HL-60/S4 treated with phorbol 12-myristate 13-acetate at 8.2 ng/mL for 4 days and 3 days (cell line): ENCODE data around the gene NOL9.

Experiments
- in situ Hi-C: fragments of 300-500 bp; cut with MboI; formaldehyde crosslinking; loops from 2 replicates; pipeline ENCODE4 v1.15.0; 2022; ENCODE audit warnings: low sequenced_read_pairs

NOL9 gene

DNA sequence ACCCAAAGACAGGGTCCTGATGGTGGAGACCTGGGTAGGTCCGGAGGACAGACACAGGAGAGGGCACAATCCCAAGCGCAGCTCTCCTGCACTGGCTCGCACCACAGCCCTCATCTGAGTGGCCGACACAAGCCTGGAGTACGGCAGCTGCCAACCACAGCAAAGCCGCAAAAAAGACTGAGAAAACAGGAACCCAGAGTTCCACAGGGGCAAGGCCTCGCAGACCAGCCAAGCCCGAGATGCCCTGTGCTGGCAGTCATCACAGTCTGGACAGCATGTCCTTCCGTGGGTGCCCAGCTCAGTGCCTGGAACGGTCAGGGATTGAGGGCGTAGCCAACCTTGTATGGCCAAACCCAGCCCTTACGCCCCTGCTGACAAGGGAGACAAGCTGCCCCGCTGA is 36.9 kb upstream of the NOL9 start:
- in situ Hi-C loops: no loop called here

GRCh38 chr1:6590046-6590445 is 35.7 kb upstream of the NOL9 start:
- in situ Hi-C loops: no loop called here

GRCh38 chr1:6588893-6589520 is 34.7 kb upstream of the NOL9 start:
- in situ Hi-C loops: no loop called here

DNA sequence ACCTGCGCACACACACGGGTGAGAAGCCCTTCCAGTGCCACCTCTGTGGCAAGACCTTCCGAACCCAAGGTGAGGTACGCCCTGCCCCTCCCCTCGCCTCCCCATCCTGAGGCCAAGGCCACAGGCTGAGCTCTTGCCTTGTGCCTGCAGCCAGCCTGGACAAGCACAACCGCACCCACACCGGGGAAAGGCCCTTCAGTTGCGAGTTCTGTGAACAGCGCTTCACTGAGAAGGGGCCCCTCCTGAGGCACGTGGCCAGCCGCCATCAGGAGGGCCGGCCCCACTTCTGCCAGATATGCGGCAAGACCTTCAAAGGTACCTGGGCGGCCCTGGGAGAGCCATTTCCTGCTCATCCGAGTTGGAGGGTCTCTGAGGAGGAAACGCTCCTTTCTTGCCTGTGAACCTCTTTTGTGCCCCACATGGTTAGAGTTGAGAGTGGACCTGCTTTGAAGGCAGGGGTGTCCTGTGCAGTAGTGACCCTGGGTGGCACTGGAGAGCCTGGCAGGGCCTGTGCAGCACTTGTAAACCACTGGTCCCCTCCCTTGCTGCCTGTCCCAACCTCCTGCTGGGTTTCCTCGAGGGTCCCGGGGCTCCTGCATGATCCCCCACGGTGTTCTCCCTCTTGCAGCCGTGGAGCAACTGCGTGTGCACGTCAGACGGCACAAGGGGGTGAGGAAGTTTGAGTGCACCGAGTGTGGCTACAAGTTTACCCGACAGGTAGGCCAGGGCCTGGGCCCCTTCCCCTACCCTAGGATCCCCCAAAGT is 34.0 kb upstream of the NOL9 start:
- in situ Hi-C loops: no loop called here

DNA sequence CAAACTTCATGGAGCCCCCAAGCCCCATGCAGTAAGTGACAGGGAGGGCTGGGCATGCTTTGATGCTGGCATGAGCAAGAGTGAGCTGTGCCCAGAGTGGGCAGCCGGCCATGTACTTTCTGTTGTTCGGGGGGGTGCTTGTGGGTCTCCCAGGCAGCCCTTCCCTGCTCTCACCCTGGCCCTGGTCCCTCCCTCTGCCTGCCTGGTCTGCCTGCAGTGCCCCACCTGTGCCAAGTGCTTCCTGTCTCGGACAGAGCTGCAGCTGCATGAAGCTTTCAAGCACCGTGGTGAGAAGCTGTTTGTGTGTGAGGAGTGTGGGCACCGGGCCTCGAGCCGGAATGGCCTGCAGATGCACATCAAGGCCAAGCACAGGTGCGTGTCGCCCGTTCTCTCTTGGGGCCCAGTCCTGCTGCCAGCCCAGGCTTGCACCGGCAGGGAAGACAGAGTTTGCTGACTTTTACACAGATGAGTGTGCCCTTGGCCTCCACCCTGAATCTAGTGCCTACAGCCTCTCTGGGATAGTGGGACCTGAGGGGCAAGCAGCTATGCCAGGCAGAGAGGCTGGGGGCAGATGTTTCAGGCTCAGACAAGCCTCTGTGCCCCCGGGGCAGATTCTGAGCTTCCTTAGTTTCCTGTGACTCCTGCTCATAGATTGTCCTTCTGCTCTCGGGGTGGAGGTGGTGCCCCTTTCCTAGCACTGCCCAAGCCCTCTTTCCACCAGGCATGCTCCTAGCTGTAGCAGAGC is 33.1 kb upstream of the NOL9 start:
- in situ Hi-C loops: no loop called here

- in situ Hi-C loops: no loop called here
These were observed 32.1 kb upstream of the NOL9 start for GRCh38 chr1:6586404-6586816.

DNA sequence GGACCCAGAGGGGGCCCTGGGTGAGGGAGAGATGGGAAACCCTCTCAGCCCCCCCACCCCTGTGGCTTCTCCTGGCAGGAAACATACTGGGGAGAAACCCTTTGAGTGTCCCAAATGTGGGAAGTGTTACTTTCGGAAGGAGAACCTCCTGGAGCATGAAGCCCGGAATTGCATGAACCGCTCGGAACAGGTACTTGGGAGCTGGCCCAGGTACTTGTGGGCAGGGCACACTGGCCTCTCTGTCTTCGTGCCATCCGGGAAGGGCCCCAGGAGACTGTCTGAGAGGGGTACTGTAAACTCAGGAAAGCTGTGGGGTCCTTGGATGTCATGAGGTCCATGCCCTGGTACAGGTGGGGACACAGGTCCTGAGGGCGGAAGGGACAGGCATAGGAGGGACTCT is 31.5 kb upstream of the NOL9 start:
- in situ Hi-C loops: no loop called here

- in situ Hi-C loops: no loop called here
These were observed 30.9 kb upstream of the NOL9 start for GRCh38 chr1:6585081-6585722.

- in situ Hi-C loops: no loop called here
These were observed 30.1 kb upstream of the NOL9 start for GRCh38 chr1:6584126-6585080.

- in situ Hi-C loops: no loop called here
These were observed 28.1 kb upstream of the NOL9 start for GRCh38 chr1:6582370-6582769.

DNA sequence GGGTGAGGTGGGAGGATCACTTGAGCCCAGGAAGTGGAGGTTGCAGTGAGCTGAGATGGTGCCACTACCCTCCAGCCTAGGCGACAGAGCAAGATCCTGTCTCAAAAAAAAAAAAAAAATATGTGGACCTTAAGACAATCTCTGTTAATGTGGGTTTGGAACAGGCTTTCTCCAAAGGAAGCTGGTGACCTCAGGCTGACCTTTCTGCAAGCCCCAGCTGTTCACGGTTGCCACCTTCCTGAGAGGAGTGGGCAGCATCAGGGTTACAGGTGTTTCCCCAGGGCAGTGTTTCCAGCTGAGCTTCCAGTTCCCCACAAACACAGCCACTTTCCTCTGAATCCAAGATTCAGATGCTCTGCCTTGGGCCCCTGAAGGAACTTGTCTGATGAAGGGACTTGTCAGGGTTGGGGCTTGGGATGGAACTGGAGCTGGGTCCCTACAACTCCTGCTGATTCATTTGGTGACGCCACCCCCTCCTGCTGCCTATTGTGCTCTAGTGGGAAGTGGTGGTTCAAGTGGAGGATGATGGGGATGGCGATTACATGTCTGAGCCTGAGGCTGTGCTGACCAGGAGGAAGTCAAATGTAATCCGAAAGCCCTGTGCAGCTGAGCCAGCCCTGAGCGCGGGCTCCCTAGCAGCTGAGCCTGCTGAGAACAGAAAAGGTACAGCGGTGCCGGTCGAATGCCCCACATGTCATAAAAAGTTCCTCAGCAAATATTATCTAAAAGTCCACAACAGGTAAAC is 27.4 kb upstream of the NOL9 start:
- in situ Hi-C loops: no loop called here

DNA sequence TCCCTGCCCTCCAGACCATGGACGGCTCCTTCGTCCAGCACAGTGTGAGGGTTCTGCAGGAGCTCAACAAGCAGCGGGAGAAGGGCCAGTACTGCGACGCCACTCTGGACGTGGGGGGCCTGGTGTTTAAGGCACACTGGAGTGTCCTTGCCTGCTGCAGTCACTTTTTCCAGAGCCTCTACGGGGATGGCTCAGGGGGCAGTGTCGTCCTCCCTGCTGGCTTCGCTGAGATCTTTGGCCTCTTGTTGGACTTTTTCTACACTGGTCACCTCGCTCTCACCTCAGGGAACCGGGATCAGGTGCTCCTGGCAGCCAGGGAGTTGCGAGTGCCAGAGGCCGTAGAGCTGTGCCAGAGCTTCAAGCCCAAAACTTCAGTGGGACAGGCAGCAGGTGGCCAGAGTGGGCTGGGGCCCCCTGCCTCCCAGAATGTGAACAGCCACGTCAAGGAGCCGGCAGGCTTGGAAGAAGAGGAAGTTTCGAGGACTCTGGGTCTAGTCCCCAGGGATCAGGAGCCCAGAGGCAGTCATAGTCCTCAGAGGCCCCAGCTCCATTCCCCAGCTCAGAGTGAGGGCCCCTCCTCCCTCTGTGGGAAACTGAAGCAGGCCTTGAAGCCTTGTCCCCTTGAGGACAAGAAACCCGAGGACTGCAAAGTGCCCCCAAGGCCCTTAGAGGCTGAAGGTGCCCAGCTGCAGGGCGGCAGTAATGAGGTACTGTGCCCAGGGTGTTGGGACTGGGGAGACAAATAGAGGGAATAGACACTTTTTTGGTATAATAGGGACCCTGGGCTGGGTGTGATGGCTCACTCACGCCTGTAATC is 26.5 kb upstream of the NOL9 start:
- in situ Hi-C loops: no loop called here

DNA sequence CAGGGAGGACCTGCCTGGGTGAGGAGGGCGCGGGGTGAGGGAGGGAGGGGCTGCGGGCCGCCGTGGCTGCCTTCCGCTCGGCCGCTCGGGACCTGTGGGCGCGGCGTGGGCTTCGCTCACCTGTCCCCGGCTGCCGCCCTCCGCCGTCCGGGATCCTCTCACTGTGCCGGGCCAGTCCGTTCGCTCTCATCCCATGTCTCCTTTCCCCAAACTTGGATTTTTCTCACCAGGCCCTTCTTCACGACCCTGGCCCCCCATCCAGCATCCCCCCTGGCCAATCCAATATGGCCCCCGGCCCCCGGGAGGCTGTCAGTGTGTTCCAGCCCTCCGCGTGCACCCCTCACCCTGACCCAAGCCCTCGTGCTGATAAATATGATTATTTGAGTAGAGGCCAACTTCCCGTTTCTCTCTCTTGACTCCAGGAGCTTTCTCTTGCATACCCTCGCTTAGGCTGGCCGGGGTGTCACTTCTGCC is 25.8 kb upstream of the NOL9 start:
- in situ Hi-C loops: no loop called here

GRCh38 chr1:6579374-6580118 is 25.2 kb upstream of the NOL9 start, which contains the start of gene ZBTB48:
Gene ZBTB48, plus strand, starts transcription at chr1:6579994. Its CDS starts 616 bp downstream, at chr1:6580610.
- in situ Hi-C loops: no loop called here

- in situ Hi-C loops: no loop called here
These were observed 24.5 kb upstream of the NOL9 start for GRCh38 chr1:6578624-6579373.

DNA sequence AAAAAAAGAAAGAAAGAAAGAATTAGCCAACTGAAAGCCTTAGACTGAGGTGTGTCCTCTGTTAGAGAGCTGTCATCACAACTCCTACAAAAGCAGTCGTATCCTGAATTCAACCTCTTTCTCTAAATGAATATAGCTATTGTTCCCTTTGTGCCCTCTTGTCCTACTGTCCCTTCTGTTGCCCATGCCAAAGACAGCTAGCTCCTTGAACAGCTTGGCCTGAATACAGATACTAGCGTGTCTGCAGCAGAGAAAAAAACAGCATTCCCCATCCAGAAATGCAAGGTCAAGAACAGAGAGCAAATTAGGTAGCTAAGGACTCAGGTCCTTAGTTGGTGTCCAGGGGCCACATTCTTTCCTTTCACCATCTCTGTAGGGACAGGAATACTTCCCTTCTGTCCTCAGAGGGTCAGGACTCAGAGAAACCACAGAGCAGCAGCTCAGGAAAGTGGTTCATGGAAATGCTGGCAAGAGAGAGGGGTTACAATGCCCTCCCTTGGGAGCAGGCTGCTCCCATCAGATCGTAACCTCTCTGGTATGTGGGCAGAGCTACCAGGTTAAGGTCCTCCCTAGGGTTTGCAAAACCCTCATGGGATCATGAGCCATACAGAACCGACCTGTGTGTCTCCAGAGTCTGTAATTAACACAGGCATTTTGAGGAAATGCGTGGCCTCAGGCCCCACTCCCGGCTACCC is 23.7 kb upstream of the NOL9 start:
- in situ Hi-C loops: no loop called here

DNA sequence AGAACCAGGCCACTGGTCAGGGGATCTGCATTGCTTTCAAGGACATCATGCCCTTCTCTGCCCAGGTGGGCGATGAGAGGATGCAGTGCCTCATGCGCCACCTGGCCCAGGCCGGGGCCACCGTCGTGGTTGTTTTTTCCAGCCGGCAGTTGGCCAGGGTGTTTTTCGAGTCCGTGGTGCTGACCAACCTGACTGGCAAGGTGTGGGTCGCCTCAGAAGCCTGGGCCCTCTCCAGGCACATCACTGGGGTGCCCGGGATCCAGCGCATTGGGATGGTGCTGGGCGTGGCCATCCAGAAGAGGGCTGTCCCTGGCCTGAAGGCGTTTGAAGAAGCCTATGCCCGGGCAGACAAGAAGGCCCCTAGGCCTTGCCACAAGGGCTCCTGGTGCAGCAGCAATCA is 20.5 kb upstream of the NOL9 start:
- in situ Hi-C loops: no loop called here
